H9 (cell line): ENCODE results near the gene MBD2. TPM values are rescaled to one million over a fixed set of nuclear protein-coding genes. Genes with fewer than 3 reads are reported as not detected.

Source experiments
- DNase-seq: peaks from one replicate; pipeline ENCODE4 v3.0.0-alpha.2; 2017
- H2AFZ ChIP-seq: one replicate; pipeline ENCODE4 v1.6.1; 2013; ENCODE audit warnings: mild to moderate bottlenecking, low read length, control low read depth, moderate library complexity
- H2AK5ac ChIP-seq: 2 replicates; pipeline ENCODE4 v1.6.1; 2013; ENCODE audit warnings: low read length, control low read depth, mixed read lengths; ENCODE audit not compliant: insufficient read length
- H2BK120ac ChIP-seq: one replicate; pipeline ENCODE4 v1.6.1; 2013; ENCODE audit warnings: low read depth, mild to moderate bottlenecking, low read length, control low read depth, inconsistent platforms; ENCODE audit not compliant: poor library complexity, severe bottlenecking
- H2BK12ac ChIP-seq: 2 replicates; pipeline ENCODE4 v1.6.1; 2013; ENCODE audit warnings: low read length, control low read depth, mixed read lengths, low read depth; ENCODE audit not compliant: insufficient read length
- H2BK15ac ChIP-seq: 2 replicates; pipeline ENCODE4 v1.6.1; 2013; ENCODE audit warnings: low read depth, low read length, control low read depth
- H2BK20ac ChIP-seq: one replicate; pipeline ENCODE4 v1.6.1; 2013; ENCODE audit warnings: low read depth, mild to moderate bottlenecking, low read length, control low read depth, inconsistent platforms; ENCODE audit not compliant: poor library complexity, severe bottlenecking
- H2BK5ac ChIP-seq: 2 replicates; pipeline ENCODE4 v1.6.1; 2013; ENCODE audit warnings: low read length, control low read depth, mixed read lengths; ENCODE audit not compliant: insufficient read length
- H3K14ac ChIP-seq: 2 replicates; pipeline ENCODE4 v1.6.1; 2013; ENCODE audit warnings: low read length, control low read depth; ENCODE audit not compliant: insufficient read depth
- H3K18ac ChIP-seq: 2 replicates; pipeline ENCODE4 v1.6.1; 2013; ENCODE audit warnings: low read depth, mild to moderate bottlenecking, mixed read lengths, low read length, control low read depth; ENCODE audit not compliant: insufficient read length
- H3K23ac ChIP-seq: 2 replicates; pipeline ENCODE4 v1.6.1; 2013; ENCODE audit warnings: low read length, control low read depth, mixed read lengths, low read depth; ENCODE audit not compliant: insufficient read length
- H3K23me2 ChIP-seq: 2 replicates; pipeline ENCODE4 v1.6.1; 2013; ENCODE audit warnings: low read depth, mild to moderate bottlenecking, mixed read lengths, low read length, control low read depth; ENCODE audit not compliant: insufficient read length, poor library complexity, severe bottlenecking
- H3K27ac ChIP-seq: 2 replicates; pipeline ENCODE4 v1.5.1; 2013; ENCODE audit warnings: low read length, control low read depth, mixed read lengths, low read depth; ENCODE audit not compliant: insufficient read length
- H3K27me3 ChIP-seq: 2 replicates; pipeline ENCODE4 v1.6.1; 2013; ENCODE audit warnings: low read length, control low read depth, inconsistent platforms; ENCODE audit not compliant: insufficient read depth
- H3K4ac ChIP-seq: 2 replicates; pipeline ENCODE4 v1.6.1; 2013; ENCODE audit warnings: low read depth, mild to moderate bottlenecking, control low read depth, inconsistent platforms, low read length, moderate library complexity
- H3K4me1 ChIP-seq: 2 replicates; pipeline ENCODE4 v1.6.1; 2013; ENCODE audit warnings: low read length, control low read depth, inconsistent platforms; ENCODE audit not compliant: insufficient read depth
- H3K4me2 ChIP-seq: 2 replicates; pipeline ENCODE4 v1.6.1; 2013; ENCODE audit warnings: low read length, control low read depth, mixed read lengths; ENCODE audit not compliant: insufficient read length, insufficient read depth
- H3K56ac ChIP-seq: 2 replicates; pipeline ENCODE4 v1.6.1; 2013; ENCODE audit warnings: low read depth, mild to moderate bottlenecking, mixed read lengths, low read length, control low read depth; ENCODE audit not compliant: insufficient read length
- H3K79me1 ChIP-seq: 2 replicates; pipeline ENCODE4 v1.6.1; 2013; ENCODE audit warnings: low read depth, mild to moderate bottlenecking, moderate library complexity, low read length, control low read depth, inconsistent platforms; ENCODE audit not compliant: insufficient read depth, poor library complexity, severe bottlenecking
- H3K79me2 ChIP-seq: 2 replicates; pipeline ENCODE4 v1.6.1; 2013; ENCODE audit warnings: low read length, control low read depth, inconsistent platforms; ENCODE audit not compliant: insufficient read depth
- H3K9ac ChIP-seq: 2 replicates; pipeline ENCODE4 v1.6.1; 2013; ENCODE audit warnings: low read length, control low read depth, mixed read lengths; ENCODE audit not compliant: insufficient read length; ENCODE audit errors: extremely low read depth
- H3K9me3 ChIP-seq: one replicate; pipeline ENCODE4 v1.6.1; 2013; ENCODE audit warnings: low read depth, low read length, inconsistent platforms; ENCODE audit not compliant: control insufficient read depth
- H3T11ph ChIP-seq: one replicate; pipeline ENCODE4 v1.6.1; 2013; ENCODE audit warnings: mild to moderate bottlenecking, low read length, control low read depth, inconsistent platforms
- H4K20me1 ChIP-seq: one replicate; pipeline ENCODE4 v1.6.1; 2013; ENCODE audit not compliant: control insufficient read depth, insufficient read length, insufficient read depth
- H4K5ac ChIP-seq: 2 replicates; pipeline ENCODE4 v1.6.1; 2013; ENCODE audit warnings: low read depth, mild to moderate bottlenecking, mixed read lengths, low read length, control low read depth; ENCODE audit not compliant: insufficient read length
- H4K8ac ChIP-seq: replicated peaks from 2 replicates; pipeline ENCODE4 v1.6.1; 2013; ENCODE audit warnings: low read length, control low read depth, mixed read lengths, low read depth; ENCODE audit not compliant: insufficient read length
- H4K91ac ChIP-seq: 2 replicates; pipeline ENCODE4 v1.6.1; 2013; ENCODE audit warnings: low read depth, mild to moderate bottlenecking, moderate library complexity, mixed read lengths, low read length, control low read depth; ENCODE audit not compliant: insufficient read length
- H3K27ac Mint-ChIP-seq, 3 experiments: 2 replicates in 2 of 3; 3 replicates in 1 of 3; pipeline ENCODE4 v1.8.0; 2020 to 2021; ENCODE audit warnings: mixed read lengths in 3 of 3, mild to moderate bottlenecking in 1 of 3, moderate library complexity in 1 of 3
- H3K27me3 Mint-ChIP-seq: 2 replicates; pipeline ENCODE4 v1.8.0; 2021; ENCODE audit warnings: low read depth, mild to moderate bottlenecking, moderate library complexity, mixed read lengths
- H3K36me3 Mint-ChIP-seq, 3 experiments: 2 replicates in 2 of 3; 3 replicates in 1 of 3; pipeline ENCODE4 v1.8.0; 2020 to 2021; ENCODE audit warnings: low read depth in 3 of 3, mixed read lengths in 3 of 3; ENCODE audit not compliant: insufficient read depth in 1 of 3
- H3K4me1 Mint-ChIP-seq, 2 experiments: 2 replicates each; pipeline ENCODE4 v1.8.0; 2020; ENCODE audit warnings: mixed read lengths in 2 of 2
- H3K4me3 Mint-ChIP-seq, 2 experiments: 2 replicates in 1 of 2; 3 replicates in 1 of 2; pipeline ENCODE4 v1.8.0; 2020 to 2021; ENCODE audit warnings: mild to moderate bottlenecking in 2 of 2, mixed read lengths in 2 of 2, moderate library complexity in 1 of 2
- H3K9me3 Mint-ChIP-seq, 2 experiments: 2 replicates in 1 of 2; 3 replicates in 1 of 2; pipeline ENCODE4 v1.8.0; 2020; ENCODE audit warnings: mild to moderate bottlenecking in 2 of 2, mixed read lengths in 2 of 2, moderate library complexity in 1 of 2
- WGBS: extraction: QIAGEN DNeasy Blood & Tissue Kit; methylation state at CpG from one replicate; pipeline ENCODE4 v1.1.7; 2013; ENCODE audit warnings: missing lambda C conversion rate, low lambda C conversion rate, mixed read lengths; ENCODE audit not compliant: insufficient read length; ENCODE audit errors: extremely low coverage; 5-methylcytosine and 5-hydroxymethylcytosine counted together
- total RNA-seq: library from RNA; stranded (reverse); gene quantifications from 2 replicates; pipeline ENCODE4 v1.2.1, GENCODE V29; 2021
- TF ChIP-seq, protein P1 (sequence below): fragments of 200-600 bp; sonication (generic); conservative IDR thresholded peaks from 3 replicates; pipeline ENCODE4 v1.8.0; 2021; ENCODE audit warnings: antibody characterized with exemption, mild to moderate bottlenecking

MBD2 gene
- total RNA-seq, 1 experiment from 2014 or later = 34.0 TPM

GRCh38 chr18:54162431-54162830 lies 62.0 kb downstream of the MBD2 start:
- Histone ChIP-seq H3K4me1 (no peaks in the 10 kb centered on the region), H2BK120ac (no peak overlapping the region), H4K20me1 (no peaks in the 10 kb centered on the region), H2BK12ac (no peak overlapping the region), H3K18ac (no peak overlapping the region), H3K9ac (no peak overlapping the region), H3T11ph (no peak overlapping the region), H3K56ac (no peak overlapping the region), H3K79me1 (no peaks in the 10 kb centered on the region), H3K27ac (no peak overlapping the region), H3K23me2 (no peaks in the 10 kb centered on the region), H2BK15ac (no peak overlapping the region), H2BK5ac (no peak overlapping the region), H3K27me3 (no peaks in the 10 kb centered on the region), H3K4me2 (no peak overlapping the region), H3K4ac (no peak overlapping the region), H2AFZ (no peak overlapping the region), H2BK20ac (no peak overlapping the region), H3K23ac (no peak overlapping the region), H3K79me2 (no peaks in the 10 kb centered on the region), H3K14ac (no peak overlapping the region), H2AK5ac (no peak overlapping the region), H4K91ac (no peak overlapping the region), H3K9me3 (no peaks in the 10 kb centered on the region), H4K5ac (no peak overlapping the region), H4K8ac (no peak overlapping the region)
- DNase-seq = no peak
- Mint-ChIP-seq H3K36me3 (no peaks in the 10 kb centered on the region), H3K27ac (no peak overlapping the region), H3K4me3 (no peak overlapping the region), H3K9me3 (no peaks in the 10 kb centered on the region), H3K4me1 (peaks cover 0 to 4% of the 10 kb centered on the region in 2 experiments; a peak in 1 of 4 replicates), H3K27me3 (no peaks in the 10 kb centered on the region)
- WGBS = no CpG with 5 or more reads among the region's 2 CpGs
- TF ChIP-seq, protein P1, sequence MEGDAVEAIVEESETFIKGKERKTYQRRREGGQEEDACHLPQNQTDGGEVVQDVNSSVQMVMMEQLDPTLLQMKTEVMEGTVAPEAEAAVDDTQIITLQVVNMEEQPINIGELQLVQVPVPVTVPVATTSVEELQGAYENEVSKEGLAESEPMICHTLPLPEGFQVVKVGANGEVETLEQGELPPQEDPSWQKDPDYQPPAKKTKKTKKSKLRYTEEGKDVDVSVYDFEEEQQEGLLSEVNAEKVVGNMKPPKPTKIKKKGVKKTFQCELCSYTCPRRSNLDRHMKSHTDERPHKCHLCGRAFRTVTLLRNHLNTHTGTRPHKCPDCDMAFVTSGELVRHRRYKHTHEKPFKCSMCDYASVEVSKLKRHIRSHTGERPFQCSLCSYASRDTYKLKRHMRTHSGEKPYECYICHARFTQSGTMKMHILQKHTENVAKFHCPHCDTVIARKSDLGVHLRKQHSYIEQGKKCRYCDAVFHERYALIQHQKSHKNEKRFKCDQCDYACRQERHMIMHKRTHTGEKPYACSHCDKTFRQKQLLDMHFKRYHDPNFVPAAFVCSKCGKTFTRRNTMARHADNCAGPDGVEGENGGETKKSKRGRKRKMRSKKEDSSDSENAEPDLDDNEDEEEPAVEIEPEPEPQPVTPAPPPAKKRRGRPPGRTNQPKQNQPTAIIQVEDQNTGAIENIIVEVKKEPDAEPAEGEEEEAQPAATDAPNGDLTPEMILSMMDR = no peak
